ENCODE data around the gene GIT1. TPM values are rescaled to one million over a fixed set of nuclear protein-coding genes. Genes with fewer than 3 reads are reported as not detected.

The GIT1 gene
- total RNA-seq, 6 donors from 2014 or later = 34.6 to 88.4 (median 45.5) TPM

DNA sequence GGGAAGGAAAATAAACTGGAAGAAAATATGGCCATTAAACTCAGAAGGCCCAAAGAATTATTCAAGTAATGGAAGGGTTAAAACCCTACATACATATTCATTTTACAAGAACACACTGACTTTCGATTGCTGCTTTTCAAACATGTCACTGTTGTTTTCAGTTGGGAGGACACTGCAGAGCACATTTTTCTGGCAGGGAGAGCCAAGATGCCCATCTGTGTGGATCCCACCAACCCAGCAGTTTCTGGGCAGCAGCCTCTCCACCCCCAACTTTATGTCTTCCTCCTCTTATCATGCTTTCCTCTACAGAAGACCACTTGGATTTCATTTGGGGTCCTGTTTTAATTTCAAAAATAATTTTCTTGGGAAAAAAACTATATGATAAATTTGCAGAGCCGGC is 40.4 kb upstream of the GIT1 start:
- WGBS, 2 donors = 57 to 72% methylated on average over 2 of the region's 2 CpGs
- H3K4me3 ChIP-seq = no peak overlapping the region
- ATAC-seq (ENCODE audit: low FRiP score in 2 of 2) = no peak
- H3K36me3 ChIP-seq = peaks cover 22 to 56% (median 36%) of the 10 kb centered on the region in 4 donors
- H3K9me3 ChIP-seq = no peaks in the 10 kb centered on the region
- no peaks in the 10 kb centered on the region for H3K4me1 ChIP-seq
- H3K27me3 ChIP-seq = no peaks in the 10 kb centered on the region
- no peak for DNase-seq
- H3K27ac ChIP-seq = no peak overlapping the region
- no peak for TF ChIP-seq POLR2AphosphoS5 (IDR thresholded peaks at IDR 0.05)
- TF ChIP-seq, protein P1, sequence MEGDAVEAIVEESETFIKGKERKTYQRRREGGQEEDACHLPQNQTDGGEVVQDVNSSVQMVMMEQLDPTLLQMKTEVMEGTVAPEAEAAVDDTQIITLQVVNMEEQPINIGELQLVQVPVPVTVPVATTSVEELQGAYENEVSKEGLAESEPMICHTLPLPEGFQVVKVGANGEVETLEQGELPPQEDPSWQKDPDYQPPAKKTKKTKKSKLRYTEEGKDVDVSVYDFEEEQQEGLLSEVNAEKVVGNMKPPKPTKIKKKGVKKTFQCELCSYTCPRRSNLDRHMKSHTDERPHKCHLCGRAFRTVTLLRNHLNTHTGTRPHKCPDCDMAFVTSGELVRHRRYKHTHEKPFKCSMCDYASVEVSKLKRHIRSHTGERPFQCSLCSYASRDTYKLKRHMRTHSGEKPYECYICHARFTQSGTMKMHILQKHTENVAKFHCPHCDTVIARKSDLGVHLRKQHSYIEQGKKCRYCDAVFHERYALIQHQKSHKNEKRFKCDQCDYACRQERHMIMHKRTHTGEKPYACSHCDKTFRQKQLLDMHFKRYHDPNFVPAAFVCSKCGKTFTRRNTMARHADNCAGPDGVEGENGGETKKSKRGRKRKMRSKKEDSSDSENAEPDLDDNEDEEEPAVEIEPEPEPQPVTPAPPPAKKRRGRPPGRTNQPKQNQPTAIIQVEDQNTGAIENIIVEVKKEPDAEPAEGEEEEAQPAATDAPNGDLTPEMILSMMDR (IDR thresholded peaks at IDR 0.05) = no peak
- TF ChIP-seq EP300 (IDR thresholded peaks at IDR 0.05) = no peak
- TF ChIP-seq POLR2A (IDR thresholded peaks at IDR 0.05) = no peak

DNA sequence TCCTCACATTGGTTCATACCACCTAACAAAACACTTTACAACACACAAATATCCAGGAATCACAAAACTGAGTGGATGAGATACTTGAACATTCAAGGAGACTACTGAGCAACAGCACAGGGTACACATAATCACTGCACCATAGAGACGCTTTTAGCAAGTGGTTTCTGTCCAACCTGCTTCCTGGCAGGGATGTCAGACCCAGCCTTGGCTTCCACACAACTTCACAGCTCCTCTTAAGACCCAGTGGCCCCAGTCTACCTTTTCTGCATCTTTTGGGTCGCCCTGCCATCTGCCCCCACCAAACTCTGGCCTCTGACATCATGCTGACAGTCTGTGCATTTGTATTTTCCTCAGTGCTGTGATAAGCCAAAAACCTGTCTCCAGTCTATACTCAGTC is 39.2 kb upstream of the GIT1 start:
- Histone ChIP-seq H3K4me3 (no peak overlapping the region), H3K4me1 (no peaks in the 10 kb centered on the region), H3K27ac (no peak overlapping the region), H3K27me3 (no peaks in the 10 kb centered on the region), H3K9me3 (no peaks in the 10 kb centered on the region), H3K36me3 (peaks cover 19 to 44% (median 31%) of the 10 kb centered on the region in 4 donors)
- ATAC-seq (ENCODE audit: low FRiP score in 2 of 2) = no peak
- TF ChIP-seq POLR2AphosphoS5 (IDR thresholded peaks at IDR 0.05) = no peak
- TF ChIP-seq POLR2A (IDR thresholded peaks at IDR 0.05) = no peak
- TF ChIP-seq, protein P1 (IDR thresholded peaks at IDR 0.05) = no peak
- no peak for TF ChIP-seq EP300 (IDR thresholded peaks at IDR 0.05)
- 80 to 89% methylated on average over 2 of the region's 2 CpGs for WGBS, 2 donors
- no peak for DNase-seq

DNA sequence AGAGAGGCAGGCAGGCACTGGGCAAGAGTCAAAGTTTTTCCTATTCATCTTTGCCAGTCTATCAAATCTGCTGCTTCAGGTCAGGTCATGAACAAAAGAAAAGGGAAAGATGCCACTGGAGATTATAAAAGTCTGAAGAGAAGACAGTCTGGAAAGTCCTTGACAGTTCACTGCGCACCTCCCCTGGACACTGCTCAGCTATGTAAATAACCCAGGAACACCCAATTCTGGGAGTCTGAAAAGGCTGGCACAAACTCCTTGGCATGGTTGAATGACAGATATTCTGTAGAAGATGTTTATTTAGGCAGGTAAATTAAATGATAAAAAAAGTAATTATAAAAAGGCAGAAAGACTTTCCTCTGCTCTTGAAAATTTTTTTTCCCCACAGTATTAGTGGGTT is 38.5 kb upstream of the GIT1 start:
- Histone ChIP-seq H3K9me3 (no peaks in the 10 kb centered on the region), H3K4me1 (peaks cover 2 to 4% (median 3%) of the 10 kb centered on the region in 4 donors), H3K36me3 (peaks cover 19 to 39% (median 27%) of the 10 kb centered on the region in 4 donors), H3K27me3 (peaks cover 0 to 1% (median 0%) of the 10 kb centered on the region in 4 donors), H3K4me3 (no peak overlapping the region), H3K27ac (no peak overlapping the region)
- WGBS, 2 donors = 76 to 84% methylated on average over 1 of the region's 1 CpG
- ATAC-seq (ENCODE audit: low FRiP score in 2 of 2) (no peak), DNase-seq (no peak)
- TF ChIP-seq POLR2A (IDR thresholded peaks at IDR 0.05) (no peak), EP300 (IDR thresholded peaks at IDR 0.05) (no peak), POLR2AphosphoS5 (IDR thresholded peaks at IDR 0.05) (no peak)
- TF ChIP-seq, protein P1 (IDR thresholded peaks at IDR 0.05) = no peak

DNA sequence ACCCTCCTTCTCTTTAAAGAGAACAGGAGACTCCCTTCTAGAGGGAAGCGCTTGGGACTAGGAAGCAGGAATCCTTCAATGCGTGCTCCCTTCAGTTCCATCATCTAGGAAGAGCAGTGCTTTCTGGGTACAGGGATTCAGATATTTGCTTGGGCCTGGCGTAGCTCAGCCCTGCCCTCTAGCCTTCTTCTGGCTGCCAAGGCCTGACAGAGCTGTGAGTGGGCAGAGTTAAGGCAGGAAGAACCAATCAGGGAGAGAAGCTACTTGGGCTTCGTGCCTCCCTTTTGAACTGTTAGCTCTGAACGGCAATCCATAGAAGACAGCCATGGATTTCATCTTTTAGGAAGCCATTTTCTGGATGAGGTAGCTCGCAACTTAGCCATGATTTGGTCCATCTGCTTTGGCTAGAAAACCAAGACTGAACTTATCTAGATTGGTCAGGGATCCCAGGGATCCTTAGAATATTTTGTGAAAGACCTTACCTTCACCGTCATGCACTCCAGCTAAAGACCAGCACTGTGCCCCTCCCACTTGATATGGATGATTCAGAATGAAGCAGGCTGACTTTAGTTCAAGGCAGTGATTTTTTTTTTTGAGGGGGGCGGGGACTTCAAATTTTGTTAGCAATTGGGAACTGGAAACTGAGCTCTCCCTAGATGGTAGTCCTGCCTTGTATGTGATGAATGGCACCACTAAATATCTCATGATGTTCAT is 35.7 kb upstream of the GIT1 start:
- H3K4me3 ChIP-seq = no peak overlapping the region
- no peak for DNase-seq
- ATAC-seq (ENCODE audit: low FRiP score in 2 of 2) = no peak
- H3K9me3 ChIP-seq = no peaks in the 10 kb centered on the region
- TF ChIP-seq POLR2A (IDR thresholded peaks at IDR 0.05) (no peak), POLR2AphosphoS5 (IDR thresholded peaks at IDR 0.05) (no peak)
- peaks cover 0 to 16% (median 5%) of the 10 kb centered on the region in 4 donors for H3K36me3 ChIP-seq
- H3K27ac ChIP-seq = no peak overlapping the region
- H3K4me1 ChIP-seq = peaks cover 11 to 18% (median 16%) of the 10 kb centered on the region in 4 donors
- peaks cover 0 to 2% (median 0%) of the 10 kb centered on the region in 4 donors for H3K27me3 ChIP-seq
- WGBS, 2 donors = 78 to 88% methylated on average over 8 of the region's 8 CpGs

DNA sequence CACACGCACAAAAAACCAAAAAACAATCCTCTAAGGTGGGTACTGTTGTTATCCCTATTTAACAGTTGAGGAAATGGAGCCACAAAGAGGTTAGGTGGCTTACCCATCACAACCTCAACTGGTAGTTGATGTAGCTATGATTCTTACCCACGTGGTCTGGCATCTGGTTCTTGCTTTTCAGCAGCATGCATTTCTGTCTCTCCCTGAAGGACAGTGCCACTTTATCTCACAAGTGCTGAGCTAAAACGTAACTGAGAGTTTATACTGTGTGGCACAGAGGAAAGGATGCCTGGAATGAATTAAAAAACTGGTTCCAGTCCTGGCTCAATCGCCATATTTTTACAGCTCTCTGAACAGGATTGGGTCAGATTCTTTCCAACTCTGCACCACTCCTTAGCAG is 35.1 kb upstream of the GIT1 start:
- Histone ChIP-seq H3K27me3 (peaks cover 0 to 2% (median 0%) of the 10 kb centered on the region in 4 donors), H3K4me3 (no peak overlapping the region), H3K4me1 (peaks cover 11 to 18% (median 16%) of the 10 kb centered on the region in 4 donors), H3K9me3 (no peaks in the 10 kb centered on the region), H3K36me3 (peaks cover 0 to 10% (median 2%) of the 10 kb centered on the region in 4 donors), H3K27ac (no peak overlapping the region)
- TF ChIP-seq POLR2AphosphoS5 (IDR thresholded peaks at IDR 0.05) (no peak), EP300 (IDR thresholded peaks at IDR 0.05) (no peak), POLR2A (IDR thresholded peaks at IDR 0.05) (no peak)
- TF ChIP-seq, protein P1 (IDR thresholded peaks at IDR 0.05) = no peak
- ATAC-seq (ENCODE audit: low FRiP score in 2 of 2) (no peak), DNase-seq (no peak)
- 75 to 83% methylated on average over 4 of the region's 4 CpGs for WGBS, 2 donors
